Activated CD4-positive, alpha-beta T cell treated with anti-CD3 and anti-CD28 coated beads for 24 hours (primary cell): Measurements from ENCODE around the gene SYCN.

ENCODE experiments used
- DNase-seq, 2 donors: peaks; one replicate each; pipeline ENCODE4 v3.0.0-alpha.2; 2020; ENCODE audit warnings: low read depth in 2 of 2

The SYCN gene

DNA sequence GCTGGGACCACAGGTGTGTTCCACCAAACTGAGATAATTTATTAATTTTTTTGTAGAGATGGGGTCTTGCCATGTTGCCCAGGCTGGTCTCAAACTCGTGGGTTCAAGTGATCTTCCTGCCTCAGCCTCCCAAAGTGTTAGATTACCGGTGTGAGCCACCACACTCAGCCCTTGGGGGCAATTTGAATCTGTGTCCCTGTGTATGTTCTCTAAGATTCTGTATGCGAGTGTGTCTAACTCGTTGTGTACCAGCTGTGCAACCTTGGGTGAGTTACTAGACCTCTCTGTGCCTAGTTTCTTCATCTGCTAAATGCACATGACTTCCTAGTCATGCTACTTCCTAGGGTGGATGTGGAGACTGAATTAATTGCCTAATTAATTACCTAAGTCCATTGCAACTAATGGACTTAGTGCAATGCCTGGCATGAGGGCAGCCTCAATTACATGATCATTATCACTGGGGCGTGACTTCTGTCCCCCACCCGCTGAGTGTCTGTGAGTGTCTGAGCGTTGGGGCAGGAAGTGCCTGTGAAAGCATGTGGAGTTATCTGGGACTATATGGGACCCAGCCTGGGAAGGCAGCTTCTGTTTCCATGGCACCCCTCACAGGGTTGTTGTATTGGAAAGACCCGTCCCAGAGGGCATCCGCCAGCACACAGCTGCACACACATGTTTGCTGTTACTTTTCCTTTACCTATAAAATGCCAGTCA lies 9.1 kb downstream of the SYCN start:
- no peak for DNase-seq

DNA sequence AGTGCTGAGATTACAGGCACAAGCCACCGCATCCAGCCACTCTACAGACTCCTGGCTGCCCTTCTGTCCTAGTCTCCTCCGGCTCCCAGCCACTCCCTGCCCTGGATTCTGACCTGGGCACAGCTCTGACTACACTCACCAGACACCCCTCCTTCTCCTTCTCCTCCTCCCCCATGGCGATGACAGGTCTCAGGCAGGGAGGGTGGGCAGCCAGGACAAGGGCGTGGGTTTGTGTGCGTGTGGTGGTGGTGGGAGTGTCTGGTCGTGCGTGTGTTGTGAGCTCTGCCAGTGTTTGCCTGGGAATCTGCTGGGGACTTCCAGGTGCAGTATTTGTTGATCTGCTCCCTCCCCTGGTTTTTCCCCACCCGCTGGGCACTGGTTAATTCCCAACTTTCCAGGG lies 10.3 kb downstream of the SYCN start:
- DNase-seq = no peak

- DNase-seq = no peak
Measured at GRCh38 chr19:39192846-39193245, 11.2 kb downstream of the SYCN start.

DNA sequence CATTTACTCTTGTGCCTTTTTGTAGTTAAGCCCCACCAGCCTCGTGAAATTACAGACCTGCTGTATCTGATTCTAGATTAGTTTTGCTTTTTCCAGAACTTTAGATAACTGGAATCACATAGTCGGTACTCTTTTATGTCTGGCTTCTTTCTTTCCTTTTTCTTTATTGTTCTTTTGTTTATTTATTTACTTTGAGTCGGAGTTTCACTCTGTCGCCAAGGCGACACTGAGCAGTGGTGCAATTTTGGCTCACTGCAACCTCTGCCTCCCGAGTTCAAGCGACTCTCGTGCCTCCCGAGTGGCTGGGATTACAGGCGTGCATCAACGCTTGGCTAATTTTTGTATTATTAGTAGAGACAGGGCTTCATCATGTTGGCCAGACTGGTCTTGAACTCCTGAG lies 13.3 kb downstream of the SYCN start:
- no peak for DNase-seq

GRCh38 chr19:39188960-39189359 lies 15.1 kb downstream of the SYCN start:
- no peak for DNase-seq

GRCh38 chr19:39187552-39187943 lies 16.5 kb downstream of the SYCN start:
- DNase-seq = no peak

GRCh38 chr19:39186391-39186790 lies 17.7 kb downstream of the SYCN start:
- DNase-seq = no peak

GRCh38 chr19:39183104-39183503 lies 21.0 kb downstream of the SYCN start:
- DNase-seq = no peak

GRCh38 chr19:39182174-39182505 lies 21.9 kb downstream of the SYCN start:
- DNase-seq = no peak

GRCh38 chr19:39181500-39182173 lies 22.4 kb downstream of the SYCN start:
- DNase-seq = no peak

DNA sequence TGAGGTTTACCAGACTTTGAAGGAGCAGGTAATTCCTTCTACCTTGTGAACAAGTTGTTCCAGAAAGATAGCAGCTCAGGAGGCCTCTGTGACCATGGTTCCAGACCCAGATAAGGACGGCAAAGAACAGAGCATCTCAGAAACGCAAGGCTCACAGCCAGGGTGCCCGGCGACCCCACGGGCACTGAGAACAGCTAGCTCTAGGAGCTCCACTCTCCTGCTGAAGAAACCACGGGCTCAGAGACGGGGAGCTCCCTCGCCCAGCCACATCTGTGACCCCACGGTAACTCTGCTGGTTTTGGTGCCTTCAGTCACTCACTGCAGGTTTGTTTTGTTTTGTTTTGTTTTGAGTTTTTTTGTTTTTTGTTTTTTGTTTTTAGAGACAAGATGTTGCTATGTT lies 23.3 kb downstream of the SYCN start:
- DNase-seq = no peak

GRCh38 chr19:39179754-39180153 lies 24.3 kb downstream of the SYCN start:
- no peak for DNase-seq

GRCh38 chr19:39178296-39179006 lies 25.6 kb downstream of the SYCN start:
- DNase-seq = no peak

- no peak for DNase-seq
Measured at GRCh38 chr19:39177736-39178135, 26.3 kb downstream of the SYCN start.

- DNase-seq = no peak
Measured at GRCh38 chr19:39177110-39177699, 26.9 kb downstream of the SYCN start.

- no peak for DNase-seq
Measured at GRCh38 chr19:39175564-39175963, 28.5 kb downstream of the SYCN start.

GRCh38 chr19:39174558-39175544 lies 29.2 kb downstream of the SYCN start:
- no peak for DNase-seq

GRCh38 chr19:39174142-39174541 lies 29.9 kb downstream of the SYCN start:
- no peak for DNase-seq

GRCh38 chr19:39173502-39173991 lies 30.5 kb downstream of the SYCN start:
- DNase-seq = no peak

GRCh38 chr19:39172700-39173501 lies 31.2 kb downstream of the SYCN start:
- no peak for DNase-seq
